ENCODE results near the gene PGAM5.
"Not testable (repeated sequence)": the region's sequence is repeated elsewhere in the genome, so short reads cannot be mapped to it uniquely, and the experiment has no call there.

Gene PGAM5

DNA sequence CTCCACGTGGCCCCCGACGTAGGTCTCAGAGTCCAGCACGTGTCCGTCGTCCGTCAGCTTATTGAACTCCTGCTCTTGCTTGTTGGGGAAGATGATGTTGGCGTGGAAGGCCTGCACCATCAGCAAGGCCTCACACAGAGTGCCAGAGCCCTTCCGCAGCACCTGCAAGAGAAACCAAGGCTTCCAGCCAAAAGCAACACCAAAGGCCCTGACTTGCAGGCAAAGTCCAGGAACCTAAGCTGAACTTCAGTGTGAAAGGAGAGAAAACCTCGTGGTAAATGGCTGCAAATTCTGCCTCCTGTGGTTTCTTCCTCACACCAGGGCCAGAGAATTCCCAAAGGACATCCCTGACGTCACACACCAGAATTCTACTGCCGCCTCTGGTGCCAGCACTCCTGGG lies 38.0 kb upstream of the PGAM5 start:
- H3K4me3 ChIP-seq (ENCODE audit: low read depth in 1 of 2, low read length in 2 of 2): no peak overlapping the region
- no peaks in the 10 kb centered on the region for H3K4me1 ChIP-seq (ENCODE audit: insufficient read depth, low read length)
- no peaks in the 10 kb centered on the region for H3K9me3 ChIP-seq (ENCODE audit: low read length)
- H3K9ac ChIP-seq (ENCODE audit: low read length): no peak overlapping the region
- H3K27ac ChIP-seq (ENCODE audit: low read depth, low read length): no peak overlapping the region
- no peaks in the 10 kb centered on the region for H3K27me3 ChIP-seq (ENCODE audit: control insufficient read depth in 1 of 2, insufficient read depth in 2 of 2, low read length in 2 of 2)
- H3K36me3 ChIP-seq (ENCODE audit: insufficient read depth, low read length): peaks cover 35% of the 10 kb centered on the region

DNA sequence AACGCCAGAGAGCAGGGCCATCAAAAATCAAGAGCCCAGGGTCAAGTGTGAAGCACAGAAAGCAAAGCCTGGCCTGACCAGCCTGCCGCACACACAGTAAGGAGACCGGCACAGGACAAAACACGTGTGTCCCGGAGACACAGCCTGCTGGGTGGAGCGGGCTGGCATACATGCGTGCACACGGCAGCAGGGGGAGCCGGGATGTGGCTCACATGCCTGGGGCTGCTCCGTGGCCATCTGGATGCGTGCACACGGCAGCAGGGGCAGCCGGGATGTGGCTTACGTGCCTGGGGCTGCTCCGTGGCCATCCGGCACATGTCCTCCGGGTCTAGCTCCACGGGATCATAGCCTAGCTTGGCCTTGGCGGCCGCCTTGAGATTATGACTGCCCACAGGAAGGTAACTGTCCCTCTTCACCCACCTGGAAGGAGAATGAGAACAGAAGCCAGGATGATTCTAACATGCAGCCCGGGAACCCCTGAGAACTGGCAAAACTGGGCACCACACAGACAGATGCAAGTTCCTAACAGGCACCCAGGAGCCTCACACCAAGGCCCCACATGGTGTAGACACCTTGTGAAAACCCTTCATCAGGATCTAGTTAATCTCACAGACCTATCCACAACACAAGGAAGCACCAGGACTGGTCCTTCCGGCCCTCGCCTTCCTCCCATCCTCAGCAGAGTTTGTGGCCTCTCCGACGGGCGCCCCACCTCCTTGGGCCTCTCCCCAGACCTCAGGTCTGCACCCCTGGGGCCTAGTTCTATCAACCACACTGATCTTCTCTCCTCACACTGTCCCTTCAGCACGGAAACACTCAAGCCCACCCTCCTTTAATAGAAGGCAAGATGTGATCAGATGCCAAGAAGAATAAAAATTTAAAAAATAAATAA lies 37.1 kb upstream of the PGAM5 start:
- H3K9me3 ChIP-seq (ENCODE audit: low read length): no peaks in the 10 kb centered on the region
- H3K4me1 ChIP-seq (ENCODE audit: insufficient read depth, low read length): no peaks in the 10 kb centered on the region
- H3K4me3 ChIP-seq (ENCODE audit: low read depth in 1 of 2, low read length in 2 of 2): no peak overlapping the region
- H3K27me3 ChIP-seq (ENCODE audit: control insufficient read depth in 1 of 2, insufficient read depth in 2 of 2, low read length in 2 of 2): no peaks in the 10 kb centered on the region
- H3K36me3 ChIP-seq (ENCODE audit: insufficient read depth, low read length): peaks cover 36% of the 10 kb centered on the region
- no peak overlapping the region for H3K9ac ChIP-seq (ENCODE audit: low read length)
- no peak overlapping the region for H3K27ac ChIP-seq (ENCODE audit: low read depth, low read length)

DNA sequence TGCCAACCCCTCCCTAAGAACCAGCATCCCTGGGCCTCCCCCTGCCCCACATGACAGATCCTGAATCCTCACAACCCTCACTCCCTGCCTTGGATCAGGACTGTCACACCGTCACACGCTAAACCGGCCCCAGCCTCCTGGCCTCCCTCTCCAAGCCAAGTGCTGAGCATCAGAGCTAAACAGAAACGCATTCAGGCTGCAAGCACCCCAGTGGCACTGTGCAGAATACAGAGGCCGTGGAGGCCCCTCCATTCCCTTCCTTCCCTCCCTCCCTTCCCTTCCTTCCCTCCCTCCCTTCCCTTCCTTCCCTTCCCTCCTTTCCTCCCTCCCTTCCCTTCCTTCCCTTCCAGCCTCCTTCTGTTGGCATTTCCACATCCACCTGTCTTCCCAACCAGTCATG lies 36.1 kb upstream of the PGAM5 start:
- Histone ChIP-seq H3K27ac (ENCODE audit: low read depth, low read length) (no peak overlapping the region), H3K4me1 (ENCODE audit: insufficient read depth, low read length) (no peaks in the 10 kb centered on the region), H3K9me3 (ENCODE audit: low read length) (no peaks in the 10 kb centered on the region), H3K36me3 (ENCODE audit: insufficient read depth, low read length) (peaks cover 44% of the 10 kb centered on the region), H3K9ac (ENCODE audit: low read length) (no peak overlapping the region), H3K27me3 (ENCODE audit: control insufficient read depth in 1 of 2, insufficient read depth in 2 of 2, low read length in 2 of 2) (no peaks in the 10 kb centered on the region), H3K4me3 (ENCODE audit: low read depth in 1 of 2, low read length in 2 of 2) (no peak overlapping the region)

DNA sequence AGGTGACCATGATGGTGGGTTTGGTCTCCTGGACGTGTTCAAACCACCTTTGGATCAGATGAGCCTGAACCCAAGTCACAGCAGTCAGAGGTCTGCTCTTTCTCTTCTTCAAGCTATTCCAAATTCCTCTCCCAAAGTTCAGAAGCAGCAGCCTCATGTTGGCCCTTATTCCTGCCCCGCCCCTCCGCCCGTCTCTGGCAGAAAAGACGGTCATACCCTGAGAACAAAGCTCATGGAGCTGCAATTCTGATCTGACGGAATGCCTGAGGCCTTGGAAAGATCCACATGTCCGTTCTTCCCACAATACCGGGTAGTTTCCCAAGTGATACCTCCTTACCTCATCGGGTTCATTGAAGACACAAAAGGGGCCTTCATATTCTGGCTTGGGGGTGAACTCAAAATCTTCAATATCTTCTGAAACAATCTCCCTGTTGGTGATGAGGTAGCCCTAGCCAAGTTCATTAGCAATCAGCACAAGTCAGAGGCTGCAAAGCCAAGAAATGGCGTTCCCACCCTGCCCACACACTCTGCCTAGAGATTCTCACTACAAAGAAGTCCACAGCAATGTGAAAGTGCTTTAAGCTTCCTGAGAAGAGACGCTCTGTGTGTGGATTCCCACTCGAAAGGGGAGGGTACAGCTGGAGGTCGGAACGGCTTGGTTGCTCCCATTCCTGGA lies 34.7 kb upstream of the PGAM5 start:
- Histone ChIP-seq H3K9me3 (ENCODE audit: low read length) (no peaks in the 10 kb centered on the region), H3K36me3 (ENCODE audit: insufficient read depth, low read length) (peaks cover 44% of the 10 kb centered on the region), H3K9ac (ENCODE audit: low read length) (no peak overlapping the region), H3K27ac (ENCODE audit: low read depth, low read length) (no peak overlapping the region), H3K4me3 (ENCODE audit: low read depth in 1 of 2, low read length in 2 of 2) (no peak overlapping the region), H3K4me1 (ENCODE audit: insufficient read depth, low read length) (no peaks in the 10 kb centered on the region), H3K27me3 (ENCODE audit: control insufficient read depth in 1 of 2, insufficient read depth in 2 of 2, low read length in 2 of 2) (no peaks in the 10 kb centered on the region)

DNA sequence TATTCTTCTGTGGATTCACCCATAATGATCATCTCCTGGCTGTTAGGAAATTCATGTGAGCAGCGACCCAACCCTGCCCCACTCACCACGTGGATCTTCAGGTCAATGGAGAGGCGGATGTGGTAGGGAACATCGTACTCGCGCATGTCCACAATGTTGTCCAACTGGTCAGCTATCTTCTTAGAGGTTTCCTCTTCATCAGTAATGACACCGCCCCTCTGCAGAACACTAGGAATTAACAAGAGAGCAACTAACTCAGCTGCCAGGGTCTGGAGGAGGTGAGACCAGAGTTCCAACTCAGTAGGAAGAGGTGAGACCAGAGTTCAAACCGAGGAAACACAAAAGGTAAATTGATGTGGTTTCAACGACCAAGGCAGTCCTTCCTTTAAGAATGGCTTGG lies 33.1 kb upstream of the PGAM5 start:
- Histone ChIP-seq H3K9me3 (ENCODE audit: low read length) (no peaks in the 10 kb centered on the region), H3K27me3 (ENCODE audit: control insufficient read depth in 1 of 2, insufficient read depth in 2 of 2, low read length in 2 of 2) (no peaks in the 10 kb centered on the region), H3K27ac (ENCODE audit: low read depth, low read length) (no peak overlapping the region), H3K4me3 (ENCODE audit: low read depth in 1 of 2, low read length in 2 of 2) (no peak overlapping the region), H3K4me1 (ENCODE audit: insufficient read depth, low read length) (no peaks in the 10 kb centered on the region), H3K36me3 (ENCODE audit: insufficient read depth, low read length) (peaks cover 41% of the 10 kb centered on the region), H3K9ac (ENCODE audit: low read length) (no peak overlapping the region)

DNA sequence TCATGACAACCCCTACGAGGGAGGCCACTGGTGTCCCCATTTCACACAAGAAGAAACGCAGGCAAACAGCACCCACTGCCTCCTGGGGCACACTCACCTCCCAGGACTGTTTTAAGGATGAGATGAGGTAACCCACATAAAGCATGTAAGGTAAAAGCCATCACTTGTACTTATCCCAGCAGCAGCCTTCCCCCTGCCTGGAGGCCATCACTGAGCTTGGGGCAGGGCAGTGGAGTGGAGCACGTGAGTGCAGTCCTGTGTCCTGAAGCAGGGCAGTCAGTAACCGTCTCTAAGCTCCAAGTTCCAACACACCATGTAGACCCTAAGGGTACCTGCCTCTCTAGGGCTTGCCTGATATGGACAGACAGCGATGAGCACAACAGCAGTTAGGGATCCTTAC lies 25.2 kb upstream of the PGAM5 start:
- no peaks in the 10 kb centered on the region for H3K27me3 ChIP-seq (ENCODE audit: control insufficient read depth in 1 of 2, insufficient read depth in 2 of 2, low read length in 2 of 2)
- no peak overlapping the region for H3K27ac ChIP-seq (ENCODE audit: low read depth, low read length)
- H3K4me3 ChIP-seq (ENCODE audit: low read depth in 1 of 2, low read length in 2 of 2): no peak overlapping the region
- no peak overlapping the region for H3K9ac ChIP-seq (ENCODE audit: low read length)
- H3K36me3 ChIP-seq (ENCODE audit: insufficient read depth, low read length): no peaks in the 10 kb centered on the region
- no peaks in the 10 kb centered on the region for H3K4me1 ChIP-seq (ENCODE audit: insufficient read depth, low read length)
- no peaks in the 10 kb centered on the region for H3K9me3 ChIP-seq (ENCODE audit: low read length)

DNA sequence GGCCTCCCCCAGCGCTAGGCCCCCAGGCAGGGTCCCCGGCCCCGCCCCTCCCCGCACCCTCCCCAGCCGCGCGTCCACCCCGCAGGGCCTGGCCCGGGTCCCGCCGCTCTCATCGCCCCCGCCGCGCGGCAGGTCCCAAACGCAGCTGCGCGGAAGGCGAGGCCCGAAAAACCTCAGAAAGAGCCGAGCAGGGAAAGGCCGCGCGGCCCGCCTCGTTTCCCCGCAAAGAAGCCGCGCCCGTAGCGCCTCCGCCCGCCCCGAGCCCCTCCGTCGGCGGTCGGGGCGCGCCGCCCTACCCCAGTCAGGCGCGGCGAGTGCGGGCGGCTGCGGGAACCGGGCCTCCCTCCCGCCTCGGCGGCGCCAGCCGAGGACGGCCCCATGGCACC lies 23.8 kb upstream of the PGAM5 start:
- Histone ChIP-seq H3K27ac (ENCODE audit: low read depth, low read length) (no peak overlapping the region), H3K36me3 (ENCODE audit: insufficient read depth, low read length) (no peaks in the 10 kb centered on the region), H3K4me1 (ENCODE audit: insufficient read depth, low read length) (no peaks in the 10 kb centered on the region), H3K9me3 (ENCODE audit: low read length) (no peaks in the 10 kb centered on the region), H3K9ac (ENCODE audit: low read length) (no peak overlapping the region), H3K27me3 (ENCODE audit: control insufficient read depth in 1 of 2, insufficient read depth in 2 of 2, low read length in 2 of 2) (no peaks in the 10 kb centered on the region), H3K4me3 (ENCODE audit: low read depth in 1 of 2, low read length in 2 of 2) (peak overlapping the region; percentile 32 to 71)

DNA sequence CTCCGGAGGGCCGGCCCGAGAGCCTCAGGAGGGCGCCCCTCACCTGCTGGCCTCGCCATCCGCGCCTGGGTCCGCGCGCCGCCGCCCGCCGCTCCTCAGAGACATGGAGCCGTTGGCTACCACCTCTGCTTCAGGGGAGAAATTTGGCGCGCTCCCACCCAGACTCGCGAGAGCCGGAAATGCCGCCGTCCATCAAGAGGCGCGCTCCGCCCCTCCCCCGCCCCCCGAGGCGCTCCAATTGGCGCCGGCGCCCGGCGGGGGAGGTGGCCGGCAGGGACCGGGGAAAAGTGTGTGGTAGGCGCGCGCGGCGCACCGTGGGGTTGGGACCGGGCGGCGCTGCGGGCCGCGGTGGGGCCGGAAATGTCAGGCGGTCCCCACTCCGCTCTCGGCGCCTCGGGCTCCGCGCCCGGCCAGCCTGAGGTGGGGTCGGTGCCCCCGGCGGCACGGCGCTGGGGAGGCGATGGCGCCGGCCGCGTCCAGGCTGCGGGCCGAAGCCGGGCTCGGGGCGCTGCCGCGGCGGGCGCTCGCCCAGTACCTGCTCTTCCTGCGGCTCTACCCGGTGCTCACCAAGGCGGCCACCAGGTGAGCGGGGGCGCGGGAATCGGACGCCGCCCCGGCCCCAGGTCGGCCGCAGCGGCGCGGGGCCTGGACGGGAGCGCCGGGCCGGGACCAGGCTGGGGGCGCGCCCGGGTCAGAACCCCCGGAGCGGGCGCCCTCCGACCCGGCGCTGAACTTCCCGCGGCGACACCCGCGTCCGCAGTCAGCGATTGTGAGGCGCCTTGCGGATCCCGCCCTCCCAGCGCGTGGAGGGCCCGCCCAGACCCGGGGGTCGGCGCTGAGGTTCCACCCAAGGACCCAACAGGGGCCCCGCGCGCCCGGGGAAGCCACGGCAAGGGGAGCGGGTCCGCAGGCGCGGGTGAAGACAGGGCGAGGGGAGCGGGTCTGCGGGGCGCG lies 23.2 kb upstream of the PGAM5 start, which contains the start of the genes POLE and PXMP2:
Gene POLE (minus strand): TSS at position 132 of the 954 bp plus-strand sequence. CDS start 27 bp downstream, at position 105.
Gene PXMP2 (plus strand): TSS at position 377 of the 954 bp plus-strand sequence. CDS start 84 bp downstream, at position 461.
- H3K4me3 ChIP-seq (ENCODE audit: low read depth in 1 of 2, low read length in 2 of 2): peak within 1 kb of the TSS; percentile 32 to 71

DNA sequence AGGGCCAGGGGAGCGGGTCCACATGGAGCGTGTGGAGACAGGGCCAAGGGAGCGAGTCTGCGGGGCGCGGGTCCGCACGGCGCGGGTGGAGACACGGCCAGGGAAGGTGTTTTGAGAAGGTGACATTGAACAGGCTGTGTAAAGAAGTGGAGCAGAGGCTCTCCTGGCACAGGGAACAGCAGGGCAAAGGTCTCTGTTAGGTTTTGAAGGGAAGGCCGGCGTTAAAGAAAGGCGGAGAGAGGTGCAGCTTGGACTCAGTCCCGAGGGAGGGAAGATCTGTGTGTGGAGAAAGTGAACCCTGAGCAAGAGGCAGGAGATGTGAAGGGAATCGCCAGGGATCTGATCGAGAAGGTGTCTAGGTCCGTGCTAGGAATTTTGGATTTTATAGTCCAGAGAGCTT lies 21.4 kb upstream of the PGAM5 start:
- no peaks in the 10 kb centered on the region for H3K36me3 ChIP-seq (ENCODE audit: insufficient read depth, low read length)
- no peak overlapping the region for H3K4me3 ChIP-seq (ENCODE audit: low read depth in 1 of 2, low read length in 2 of 2)
- no peaks in the 10 kb centered on the region for H3K4me1 ChIP-seq (ENCODE audit: insufficient read depth, low read length)
- no peaks in the 10 kb centered on the region for H3K9me3 ChIP-seq (ENCODE audit: low read length)
- H3K9ac ChIP-seq (ENCODE audit: low read length): no peak overlapping the region
- H3K27me3 ChIP-seq (ENCODE audit: control insufficient read depth in 1 of 2, insufficient read depth in 2 of 2, low read length in 2 of 2): no peaks in the 10 kb centered on the region
- no peak overlapping the region for H3K27ac ChIP-seq (ENCODE audit: low read depth, low read length)

More for the DNA sequence above, 23.2 kb upstream of the PGAM5 start, which contains the start of the genes POLE and PXMP2:
- H3K27ac ChIP-seq (ENCODE audit: low read depth, low read length): no peak within 1 kb of the TSS
- no peak within 1 kb of the TSS for H3K9ac ChIP-seq (ENCODE audit: low read length)
- no peaks in the 10 kb centered on the region for H3K9me3 ChIP-seq (ENCODE audit: low read length)
- no peaks in the 10 kb centered on the region for H3K36me3 ChIP-seq (ENCODE audit: insufficient read depth, low read length)
- no peaks in the 10 kb centered on the region for H3K27me3 ChIP-seq (ENCODE audit: control insufficient read depth in 1 of 2, insufficient read depth in 2 of 2, low read length in 2 of 2)
- H3K4me1 ChIP-seq (ENCODE audit: insufficient read depth, low read length): no peaks in the 10 kb centered on the region

DNA sequence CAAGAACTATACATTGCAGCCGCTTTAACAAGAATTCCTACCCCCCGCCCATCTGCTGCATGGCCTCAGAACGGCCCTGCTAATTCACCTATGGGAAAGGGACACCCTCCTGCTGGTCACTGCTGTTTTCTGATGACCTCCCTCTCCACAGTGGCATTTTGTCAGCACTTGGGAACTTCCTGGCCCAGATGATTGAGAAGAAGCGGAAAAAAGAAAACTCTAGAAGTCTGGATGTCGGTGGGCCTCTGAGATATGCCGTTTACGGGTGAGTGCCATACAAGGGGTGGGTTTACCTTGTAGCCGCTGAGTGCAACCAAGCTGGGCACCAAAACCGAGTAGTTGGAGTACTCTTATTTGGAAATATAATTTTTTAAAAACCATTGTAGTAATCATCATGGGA lies 20.5 kb upstream of the PGAM5 start:
- Histone ChIP-seq H3K9me3 (ENCODE audit: low read length) (no peaks in the 10 kb centered on the region), H3K4me3 (ENCODE audit: low read depth in 1 of 2, low read length in 2 of 2) (no peak overlapping the region), H3K27ac (ENCODE audit: low read depth, low read length) (no peak overlapping the region), H3K36me3 (ENCODE audit: insufficient read depth, low read length) (no peaks in the 10 kb centered on the region), H3K4me1 (ENCODE audit: insufficient read depth, low read length) (no peaks in the 10 kb centered on the region), H3K27me3 (ENCODE audit: control insufficient read depth in 1 of 2, insufficient read depth in 2 of 2, low read length in 2 of 2) (no peaks in the 10 kb centered on the region), H3K9ac (ENCODE audit: low read length) (no peak overlapping the region)

DNA sequence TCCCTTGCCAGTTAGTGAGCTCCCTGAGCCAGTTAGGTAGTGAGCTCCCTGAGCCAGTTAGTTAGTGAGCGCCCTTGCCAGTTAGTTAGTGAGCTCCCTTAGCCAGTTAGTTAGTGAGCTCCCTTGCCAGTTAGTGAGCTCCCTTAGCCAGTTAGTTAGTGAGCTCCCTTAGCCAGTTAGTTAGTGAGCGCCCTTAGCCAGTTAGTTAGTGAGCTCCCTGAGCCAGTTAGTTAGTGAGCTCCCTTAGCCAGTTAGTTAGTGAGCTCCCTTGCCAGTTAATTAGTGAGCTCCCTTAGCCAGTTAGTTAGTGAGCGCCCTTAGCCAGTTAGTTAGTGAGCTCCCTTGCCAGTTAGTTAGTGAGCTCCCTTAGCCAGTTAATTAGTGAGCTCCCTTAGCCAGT lies 18.6 kb upstream of the PGAM5 start:
- H3K27me3 ChIP-seq (ENCODE audit: control insufficient read depth in 1 of 2, insufficient read depth in 2 of 2, low read length in 2 of 2); H3K27ac ChIP-seq (ENCODE audit: low read depth, low read length); H3K9ac ChIP-seq (ENCODE audit: low read length); H3K4me3 ChIP-seq (ENCODE audit: low read depth in 1 of 2, low read length in 2 of 2); H3K36me3 ChIP-seq (ENCODE audit: insufficient read depth, low read length); H3K4me1 ChIP-seq (ENCODE audit: insufficient read depth, low read length); H3K9me3 ChIP-seq (ENCODE audit: low read length): not testable (repeated sequence)
